Dermis blood vessel endothelial cell (primary cell): ENCODE measurements around the gene PDE6H. TPM values are rescaled to one million over a fixed set of nuclear protein-coding genes. Genes with fewer than 3 reads are reported as not detected.

Source experiments
- DNase-seq: peaks from one replicate; pipeline ENCODE4 v3.0.0; 2010
- total RNA-seq: library from RNA; depleted of rRNA; stranded (reverse); fragments of >200 nt; gene quantifications from 2 replicates; pipeline ENCODE4 v1.2.3, GENCODE V29; 2014

The PDE6H gene
- total RNA-seq, 1 donor from 2014 or later, result not detected

DNA sequence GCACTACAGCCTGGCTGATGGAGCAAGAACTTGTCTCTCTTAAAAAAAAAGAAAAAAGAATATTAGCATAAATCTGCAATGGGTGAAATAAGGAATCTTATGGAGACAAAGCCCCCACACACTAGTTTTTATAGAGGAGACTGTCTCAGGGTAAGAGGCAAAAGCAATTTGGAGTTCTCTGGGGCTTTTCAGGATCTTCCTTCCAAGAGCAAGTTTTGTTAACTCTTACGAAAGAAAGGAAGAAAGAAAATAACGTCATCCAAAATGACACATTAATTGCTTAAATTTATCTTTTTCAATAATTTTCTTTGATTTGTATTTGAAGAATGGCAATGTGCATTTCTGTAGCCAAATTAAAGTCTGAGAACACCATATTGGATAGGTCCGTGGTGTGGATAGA, 3.8 kb downstream of the PDE6H start:
- DNase-seq, result no peak

- DNase-seq, result no peak
Observed at GRCh38 chr12:14979468-14979867, 6.6 kb downstream of the PDE6H start.

DNA sequence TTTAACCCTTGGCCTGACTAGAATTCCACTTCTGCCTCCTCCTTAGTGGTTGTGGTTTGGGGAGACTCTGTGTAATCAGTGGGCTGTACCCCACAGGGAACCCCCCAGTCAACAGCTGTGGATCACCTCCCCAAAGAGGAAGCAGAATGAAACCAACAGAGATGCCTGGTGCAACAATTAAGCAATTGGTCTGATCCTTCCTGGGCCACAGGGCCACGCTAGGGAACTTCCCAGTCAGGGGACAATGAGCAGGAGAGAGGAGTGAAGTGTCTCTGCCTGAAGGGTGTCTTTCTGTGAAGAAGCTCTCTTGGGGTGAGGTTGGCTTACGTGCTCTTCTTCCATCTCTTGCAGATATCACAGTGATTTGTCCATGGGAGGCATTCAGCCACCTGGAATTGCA, 8.2 kb downstream of the PDE6H start:
- DNase-seq, result no peak

- DNase-seq, result no peak
Observed at GRCh38 chr12:14982562-14982961, 9.7 kb downstream of the PDE6H start.

DNA sequence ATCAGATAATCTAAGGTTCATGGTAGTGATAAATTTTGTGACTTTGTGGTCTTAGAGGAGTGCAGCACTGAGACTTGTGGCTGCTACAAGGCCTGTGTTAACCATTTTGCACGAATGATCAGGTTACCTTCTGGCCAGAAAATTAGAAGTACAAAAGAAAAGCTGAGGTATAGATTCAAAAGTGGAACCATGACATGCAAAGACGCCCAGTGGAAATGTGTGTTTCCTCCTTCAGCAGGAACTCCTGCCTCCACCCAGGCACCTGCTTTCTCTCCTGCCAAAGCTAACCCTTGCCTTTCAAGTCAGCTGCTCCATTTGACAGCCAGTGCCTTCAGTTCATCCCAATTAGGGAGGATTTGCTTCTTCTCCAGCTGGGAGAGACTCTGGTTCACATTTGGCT, 10.1 kb downstream of the PDE6H start:
- DNase-seq, result no peak

GRCh38 chr12:14984036-14984435, 11.2 kb downstream of the PDE6H start:
- no peak for DNase-seq

DNA sequence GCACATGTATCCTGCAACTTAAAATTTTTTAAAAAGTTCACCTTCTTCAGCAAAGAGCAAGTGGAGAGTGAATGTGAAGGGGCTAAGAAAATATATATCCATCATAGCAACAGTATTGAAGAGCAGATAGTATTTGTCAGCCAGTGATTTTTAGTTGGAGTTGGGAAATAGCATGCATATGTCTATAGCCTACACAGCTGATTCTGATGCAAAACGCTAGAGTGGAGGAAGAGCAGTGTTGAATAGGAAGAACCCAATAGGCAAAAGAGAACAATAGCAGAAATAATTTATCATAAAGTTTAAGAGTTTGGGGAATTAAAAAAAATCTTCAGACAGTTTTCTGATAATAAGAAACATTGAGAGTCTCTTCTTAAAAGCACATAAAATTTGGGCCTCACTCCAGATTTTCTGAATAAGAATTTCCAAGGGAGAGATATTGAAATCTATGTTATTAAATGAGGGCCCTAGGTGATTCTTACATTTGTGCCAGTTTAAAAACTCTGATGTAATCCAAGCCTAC, 12.0 kb downstream of the PDE6H start:
- no peak for DNase-seq

- peak; percentile 32 for DNase-seq
Observed at GRCh38 chr12:14986449-14986848, 13.6 kb downstream of the PDE6H start.

- DNase-seq, result no peak
Observed at GRCh38 chr12:14988035-14988434, 15.2 kb downstream of the PDE6H start.

DNA sequence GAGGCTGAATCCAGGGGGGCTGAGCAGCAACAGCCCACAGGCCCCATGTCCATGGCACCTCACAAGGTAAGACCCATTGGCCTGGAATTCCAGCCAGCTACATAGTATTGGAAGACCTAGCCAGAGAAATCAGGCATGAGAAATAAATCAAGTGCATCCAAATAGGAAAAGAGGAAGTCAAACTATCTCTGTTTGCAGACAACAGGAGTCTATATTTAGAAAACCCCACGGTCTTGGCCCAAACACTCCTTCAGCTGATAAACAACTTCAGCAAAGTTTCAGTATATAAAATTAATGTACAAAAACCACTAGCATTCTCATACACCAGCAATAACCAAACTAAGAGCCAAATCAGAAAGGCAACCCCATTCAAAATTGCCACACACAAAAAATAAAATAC, 16.9 kb downstream of the PDE6H start:
- DNase-seq, result no peak

- DNase-seq, result no peak
Observed at GRCh38 chr12:14991069-14991468, 18.2 kb downstream of the PDE6H start.

- DNase-seq, result no peak
Observed at GRCh38 chr12:14992673-14993072, 19.8 kb downstream of the PDE6H start.

GRCh38 chr12:14993117-14993516, 20.3 kb downstream of the PDE6H start:
- DNase-seq, result no peak

GRCh38 chr12:14993537-14994266, 20.9 kb downstream of the PDE6H start:
- DNase-seq, result peak; percentile 13

DNA sequence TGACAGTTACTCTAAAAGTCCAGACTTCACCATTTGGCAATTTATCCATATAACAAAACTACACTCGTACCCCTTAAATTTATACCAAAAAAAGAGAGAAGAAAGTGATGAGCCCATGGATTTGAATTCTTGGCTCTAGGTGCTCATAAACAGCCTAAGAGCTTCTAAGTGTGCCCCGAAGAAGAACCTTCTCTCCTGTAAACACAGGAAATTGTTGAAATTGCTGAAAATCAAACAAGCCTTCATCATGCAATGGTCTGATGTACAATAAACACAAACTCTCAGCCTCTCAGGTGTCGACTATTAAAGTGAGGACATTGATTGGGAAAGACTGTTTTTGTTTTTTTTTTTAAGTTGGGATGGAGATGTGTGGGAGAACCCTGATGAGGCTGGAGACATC, 21.8 kb downstream of the PDE6H start:
- DNase-seq, result no peak

- DNase-seq, result peak; percentile 86
Observed at GRCh38 chr12:14995583-14996425, 23.0 kb downstream of the PDE6H start.

GRCh38 chr12:14997998-14998397, 25.2 kb downstream of the PDE6H start:
- no peak for DNase-seq

DNA sequence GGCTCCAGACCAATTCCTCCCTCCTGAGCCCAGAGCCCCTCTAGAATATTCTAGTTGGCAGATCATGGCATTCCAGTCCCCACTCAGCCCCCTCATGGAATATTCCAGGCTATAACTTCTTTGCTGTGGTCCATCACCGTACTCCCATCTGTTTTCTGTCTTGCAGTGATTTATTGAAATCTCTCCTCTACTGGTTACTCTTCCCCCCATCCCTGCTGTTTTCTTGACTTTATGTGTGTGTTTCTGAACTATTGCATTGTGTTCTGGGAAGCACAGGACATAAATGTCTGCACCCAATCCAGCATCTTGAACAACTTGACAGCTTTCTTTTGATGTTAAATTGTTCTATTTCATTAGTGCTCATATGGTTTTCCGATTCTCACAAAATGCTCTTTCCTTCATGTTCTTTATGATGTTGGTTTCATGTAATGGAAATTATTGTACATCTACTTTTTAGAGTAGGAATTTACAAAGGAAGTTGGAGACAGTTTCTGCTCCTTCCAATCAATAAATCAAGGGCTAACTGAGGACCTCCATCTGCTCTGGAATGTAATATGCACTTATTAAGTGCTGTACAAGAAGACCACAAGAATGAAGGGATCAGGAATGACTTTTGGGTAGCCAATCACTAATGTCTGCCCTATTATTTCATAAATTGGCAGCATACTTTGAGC, 26.3 kb downstream of the PDE6H start:
- DNase-seq, result no peak

DNA sequence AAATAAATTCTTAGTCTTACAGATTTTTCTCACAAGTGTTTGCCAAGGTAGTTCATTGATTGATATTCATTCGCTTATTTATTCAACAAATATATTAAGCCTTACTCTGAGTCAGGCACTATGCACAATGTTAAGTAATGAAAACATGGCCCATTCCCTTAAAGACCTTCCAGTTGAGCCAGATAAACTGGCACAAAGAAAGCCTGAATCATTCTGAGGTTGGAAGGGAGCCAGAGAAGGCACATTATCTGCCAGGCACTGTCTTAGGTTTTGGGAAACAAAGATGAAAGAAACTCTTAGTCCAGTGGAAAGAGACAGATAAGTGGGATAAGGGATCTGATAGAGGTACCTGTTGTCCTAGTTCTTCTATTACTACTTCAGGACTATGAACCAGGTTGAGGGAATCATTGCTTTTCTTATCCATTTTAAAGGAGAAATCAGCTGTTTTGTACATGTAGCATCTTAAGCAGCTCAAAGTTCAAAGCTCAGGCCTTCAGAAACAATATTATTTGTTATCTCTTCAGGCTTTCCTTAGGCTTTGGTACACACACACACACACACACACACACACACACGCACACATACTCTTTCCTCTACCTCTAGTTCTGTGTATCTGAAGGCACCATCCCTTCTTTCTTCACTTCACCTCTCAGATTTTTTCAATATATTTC, 27.0 kb downstream of the PDE6H start:
- no peak for DNase-seq

GRCh38 chr12:15000575-15000974, 27.7 kb downstream of the PDE6H start:
- no peak for DNase-seq

DNA sequence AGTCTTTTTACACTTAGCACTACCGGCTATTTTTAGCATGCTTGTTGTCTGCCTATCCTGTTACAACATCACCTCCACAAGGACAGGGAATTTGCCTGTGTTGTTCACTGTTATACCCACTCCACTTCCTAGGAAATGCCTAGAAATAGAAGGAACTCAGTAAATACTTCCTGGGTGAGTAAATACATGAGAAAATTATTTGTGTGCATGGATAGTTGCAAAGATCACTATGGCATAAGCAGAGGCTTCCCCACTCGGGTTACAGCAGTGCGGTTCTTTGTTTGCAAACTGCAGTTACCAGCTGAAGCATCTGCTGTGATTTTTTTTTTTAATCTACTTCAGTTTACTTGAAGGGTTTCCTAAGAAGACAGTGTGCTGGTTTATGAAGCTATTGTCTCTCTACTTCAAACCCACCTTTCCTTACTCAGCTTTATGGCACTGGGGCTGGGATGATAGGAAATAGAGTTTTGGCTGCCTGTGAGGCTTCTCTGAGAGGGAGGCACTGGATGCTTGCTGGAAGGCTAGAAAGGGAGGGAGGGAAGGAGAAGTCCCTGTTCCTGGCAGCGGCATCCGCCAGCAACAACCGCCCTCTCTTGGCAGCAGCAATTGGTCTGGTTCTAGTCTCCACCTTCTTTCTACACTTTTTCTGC, 29.0 kb downstream of the PDE6H start:
- DNase-seq, result no peak

DNA sequence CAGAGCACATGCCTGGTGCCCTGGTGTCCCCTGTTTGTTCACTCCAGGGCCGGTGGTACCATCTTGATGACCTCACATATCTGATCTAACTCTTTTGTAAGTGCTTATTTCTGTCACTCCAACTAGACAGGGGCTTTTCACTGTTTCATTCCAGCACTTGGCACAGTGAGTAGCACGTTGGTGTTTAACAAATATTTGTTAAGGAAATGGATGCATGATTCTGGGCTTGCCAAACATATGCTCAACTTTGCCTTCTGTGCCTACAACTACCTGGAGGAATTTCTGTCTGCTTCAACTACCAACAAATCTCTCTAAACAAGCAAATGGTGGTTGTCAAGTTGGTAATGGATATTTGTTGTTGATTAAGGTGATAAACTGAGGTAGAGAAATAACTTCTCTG, 31.6 kb downstream of the PDE6H start:
- no peak for DNase-seq
